Activated CD4-positive, CD25-positive, alpha-beta regulatory T cell treated with anti-CD3 and anti-CD28 coated beads, Interleukin-2, amount 50 U/mL, for 72 hours (primary cell): ENCODE results near the gene SAMD8.
"Not testable (repeated sequence)": the region's sequence is repeated elsewhere in the genome, so short reads cannot be mapped to it uniquely, and the experiment has no call there.

Experiments used
- DNase-seq: peaks from one replicate; pipeline ENCODE4 v3.0.0; 2021

Gene SAMD8

GRCh38 chr10:75108684-75109458 lies 2.6 kb upstream of the SAMD8 start:
- DNase-seq = no peak

GRCh38 chr10:75109459-75109778 lies 2.0 kb upstream of the SAMD8 start:
- DNase-seq = no peak

- DNase-seq = no peak
Measured at GRCh38 chr10:75110006-75110632, 1.3 kb upstream of the SAMD8 start.

GRCh38 chr10:75111907-75112679 lies 637 bp downstream of the SAMD8 start:
- DNase-seq = no peak

GRCh38 chr10:75115137-75115536 lies 3.7 kb downstream of the SAMD8 start:
- no peak for DNase-seq

GRCh38 chr10:75116941-75117775 lies 5.7 kb downstream of the SAMD8 start:
- not testable (repeated sequence) for DNase-seq

- DNase-seq = no peak
Measured at GRCh38 chr10:75117995-75118394, 6.5 kb downstream of the SAMD8 start.

GRCh38 chr10:75119444-75120066 lies 8.1 kb downstream of the SAMD8 start:
- not testable (repeated sequence) for DNase-seq

GRCh38 chr10:75121322-75121721 lies 9.9 kb downstream of the SAMD8 start:
- no peak for DNase-seq

- DNase-seq = no peak
Measured at GRCh38 chr10:75122505-75122904, 11.0 kb downstream of the SAMD8 start.

GRCh38 chr10:75123088-75123682 lies 11.7 kb downstream of the SAMD8 start:
- no peak for DNase-seq

GRCh38 chr10:75126277-75126676 lies 14.8 kb downstream of the SAMD8 start:
- no peak for DNase-seq

GRCh38 chr10:75127471-75127870 lies 16.0 kb downstream of the SAMD8 start:
- DNase-seq = no peak

- not testable (repeated sequence) for DNase-seq
Measured at GRCh38 chr10:75128985-75129384, 17.5 kb downstream of the SAMD8 start.

GRCh38 chr10:75129537-75129936 lies 18.1 kb downstream of the SAMD8 start:
- no peak for DNase-seq

GRCh38 chr10:75133701-75134100 lies 22.2 kb downstream of the SAMD8 start:
- DNase-seq = not testable (repeated sequence)

GRCh38 chr10:75136346-75136745 lies 24.9 kb downstream of the SAMD8 start:
- no peak for DNase-seq

- DNase-seq = no peak
Measured at GRCh38 chr10:75137533-75138438, 26.3 kb downstream of the SAMD8 start.

GRCh38 chr10:75140246-75140645 lies 28.8 kb downstream of the SAMD8 start:
- no peak for DNase-seq

GRCh38 chr10:75143353-75143752 lies 31.9 kb downstream of the SAMD8 start:
- DNase-seq = no peak

- DNase-seq = no peak
Measured at GRCh38 chr10:75145590-75145989, 34.1 kb downstream of the SAMD8 start.
